Heart right ventricle (tissue), 16 donors: ENCODE data around the gene ZCCHC7. TPM values are rescaled to one million over a fixed set of nuclear protein-coding genes. Genes with fewer than 3 reads are reported as not detected.

Source experiments
- ATAC-seq, 8 donors: fragments of 200-7000 bp; cut with Tn5 transposase; one replicate each; pipeline ENCODE4 v1.9.1; 2020; ENCODE audit warnings: mild to moderate bottlenecking in 8 of 8, moderate library complexity in 8 of 8, moderate number of reproducible peaks in 1 of 8
- DNase-seq, 2 donors: peaks; one replicate each; pipeline ENCODE4 v3.0.0-alpha.2; 2020
- H3K27ac ChIP-seq, 10 donors: fragments of 200-600 bp; sonication (generic) in 2 of 10; one replicate each; pipeline versions ENCODE4 v1.5.0 to v1.8.0; 2020 to 2022; ENCODE audit warnings: mild to moderate bottlenecking in 3 of 10
- H3K27me3 ChIP-seq, 7 donors: fragments of 200-600 bp; one replicate each; pipeline ENCODE4 v1.8.0; 2021 to 2022; ENCODE audit warnings: mild to moderate bottlenecking in 2 of 7
- H3K36me3 ChIP-seq, 9 donors: fragments of 200-600 bp; sonication (generic) in 1 of 9; one replicate each; pipeline versions ENCODE4 v1.5.0 to v1.8.0; 2020 to 2022; ENCODE audit warnings: mild to moderate bottlenecking in 2 of 9
- H3K4me1 ChIP-seq, 9 donors: fragments of 200-600 bp; sonication (generic) in 1 of 9; one replicate each; pipeline versions ENCODE4 v1.5.0 to v1.8.0; 2020 to 2022; ENCODE audit warnings: mild to moderate bottlenecking in 4 of 9
- H3K4me3 ChIP-seq, 10 donors: fragments of 200-600 bp; sonication (generic) in 2 of 10; one replicate each; pipeline versions ENCODE4 v1.5.0 to v1.8.0; 2020 to 2022; ENCODE audit warnings: mild to moderate bottlenecking in 7 of 10, moderate library complexity in 2 of 10
- H3K9me3 ChIP-seq, 11 donors: fragments of 200-600 bp in 10 of 11; sonication (generic) in 2 of 11; one replicate each; pipeline versions ENCODE4 v1.5.0 to v1.8.0; 2013 to 2022; ENCODE audit warnings: mild to moderate bottlenecking in 2 of 11, control low read depth in 1 of 11, moderate library complexity in 1 of 11
- WGBS, 2 donors: extraction: QIAGEN DNeasy Blood & Tissue Kit; methylation state at CpG; one replicate each; pipeline ENCODE4 v1.1.7; 2013; ENCODE audit warnings: inconsistent platforms in 1 of 2; 5-methylcytosine and 5-hydroxymethylcytosine counted together
- intact Hi-C, 10 donors: fragments of 100-400 bp; cut with DNase I; formaldehyde crosslinking; loops; one replicate each; pipeline versions ENCODE4 v1.11.1 to v1.14.2; 2022
- polyA plus RNA-seq, 2 donors: library from polyadenylated mRNA; stranded (reverse); fragments of 200-250 nt; gene quantifications; one replicate each; pipeline ENCODE4 v1.2.3, GENCODE V29; 2013
- total RNA-seq, 10 donors: library from RNA; stranded (reverse); fragmentation: NEBNext Ultra II Directional in 3 of 10; extraction: Animal tissue kit (Norgen Biotek cat#: 25700) in 3 of 10; gene quantifications; one replicate each; pipeline versions ENCODE4 v1.2.1 to v1.2.4, GENCODE V29; 2021 to 2023
- TF ChIP-seq, protein P1 (sequence below), 9 donors: fragments of 200-600 bp; sonication (generic) in 2 of 9; IDR thresholded peaks; one replicate each; pipeline versions ENCODE4 v1.5.0 to v1.8.0; 2021 to 2022; ENCODE audit warnings: antibody characterized with exemption in 9 of 9, mild to moderate bottlenecking in 5 of 9, moderate library complexity in 1 of 9
- donor health status: Arrhythmogenic right ventricular cardiomyopathy.
- donor health status: ischemic (EF 13 %, LVEDD 7.1; RV severe dilation, severe dysfunction).
- donor health status: healthy with polysubstance abuse.
- donor health status: DM: no; HTN: yes; CAD: no.
- donor health status: DM: no; HTN: no; CAD: no.
- donor health status: ischemic (EF 25% LVEDD 6.9; RV normal size, moderate dysfunction).
- donor health status: ischemic (EF 25% LVEDD 5.7; RV mildly dilated, moderate dysfunction).
- donor health status: healthy.
- donor health status: DM: yes; HTN: yes; CAD: no.
- donor health status: Ischemic cardiomyopathy.
- donor health status: ischemic (EF 35%, LVEDD 5.7; RV mildly dilated, moderate dysfunction).
- donor health status: nonischemic (EF 11% LVEDD 7.7; RV severe dilation, severe dysfunction).
- donor health status: DM: yes; HTN: yes; CAD: no.
- donor health status: PGD.
- donor health status: ischemic (EF 29% LVEDD 5.4; RV normal size, mild dysfunction).
- donor health status: nonischemic (EF 23%, LVEDD 6.1; RV moderate dilation, normal function).

ZCCHC7 gene
- total and polyA plus RNA-seq, 12 donors, result 4.3 to 11.9 (median 8.9) TPM

DNA sequence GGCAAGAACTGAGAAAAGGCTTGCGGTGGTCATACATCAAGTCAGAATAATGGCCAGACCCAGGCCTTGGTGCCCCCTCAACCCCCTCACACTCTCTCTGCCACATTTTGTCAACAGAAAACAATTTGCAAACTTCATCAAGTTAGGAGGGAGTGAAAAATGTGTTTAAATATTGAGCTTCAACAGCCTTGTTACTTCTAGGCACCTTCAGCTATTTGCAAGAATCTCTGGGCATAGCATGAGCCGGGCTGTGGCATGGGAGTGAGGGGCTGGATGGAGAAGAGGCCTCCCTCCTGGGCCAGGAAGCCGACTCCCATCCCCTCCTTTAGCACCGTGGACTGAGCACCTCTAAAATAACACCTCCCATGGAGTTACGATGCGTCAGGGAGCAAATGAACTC, 249.9 kb downstream of the ZCCHC7 start:
- ATAC-seq (no peak), DNase-seq (no peak)
- Histone ChIP-seq H3K27ac (no peak overlapping the region), H3K4me3 (no peak overlapping the region), H3K36me3 (no peaks in the 10 kb centered on the region), H3K4me1 (no peaks in the 10 kb centered on the region), H3K9me3 (no peaks in the 10 kb centered on the region), H3K27me3 (no peaks in the 10 kb centered on the region)
- WGBS, 2 donors, result 84 to 90% methylated on average over 6 of the region's 6 CpGs
- TF ChIP-seq, protein P1, sequence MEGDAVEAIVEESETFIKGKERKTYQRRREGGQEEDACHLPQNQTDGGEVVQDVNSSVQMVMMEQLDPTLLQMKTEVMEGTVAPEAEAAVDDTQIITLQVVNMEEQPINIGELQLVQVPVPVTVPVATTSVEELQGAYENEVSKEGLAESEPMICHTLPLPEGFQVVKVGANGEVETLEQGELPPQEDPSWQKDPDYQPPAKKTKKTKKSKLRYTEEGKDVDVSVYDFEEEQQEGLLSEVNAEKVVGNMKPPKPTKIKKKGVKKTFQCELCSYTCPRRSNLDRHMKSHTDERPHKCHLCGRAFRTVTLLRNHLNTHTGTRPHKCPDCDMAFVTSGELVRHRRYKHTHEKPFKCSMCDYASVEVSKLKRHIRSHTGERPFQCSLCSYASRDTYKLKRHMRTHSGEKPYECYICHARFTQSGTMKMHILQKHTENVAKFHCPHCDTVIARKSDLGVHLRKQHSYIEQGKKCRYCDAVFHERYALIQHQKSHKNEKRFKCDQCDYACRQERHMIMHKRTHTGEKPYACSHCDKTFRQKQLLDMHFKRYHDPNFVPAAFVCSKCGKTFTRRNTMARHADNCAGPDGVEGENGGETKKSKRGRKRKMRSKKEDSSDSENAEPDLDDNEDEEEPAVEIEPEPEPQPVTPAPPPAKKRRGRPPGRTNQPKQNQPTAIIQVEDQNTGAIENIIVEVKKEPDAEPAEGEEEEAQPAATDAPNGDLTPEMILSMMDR (IDR thresholded peaks at IDR 0.05), result no peak
- intact Hi-C loops, result no loop called here

DNA sequence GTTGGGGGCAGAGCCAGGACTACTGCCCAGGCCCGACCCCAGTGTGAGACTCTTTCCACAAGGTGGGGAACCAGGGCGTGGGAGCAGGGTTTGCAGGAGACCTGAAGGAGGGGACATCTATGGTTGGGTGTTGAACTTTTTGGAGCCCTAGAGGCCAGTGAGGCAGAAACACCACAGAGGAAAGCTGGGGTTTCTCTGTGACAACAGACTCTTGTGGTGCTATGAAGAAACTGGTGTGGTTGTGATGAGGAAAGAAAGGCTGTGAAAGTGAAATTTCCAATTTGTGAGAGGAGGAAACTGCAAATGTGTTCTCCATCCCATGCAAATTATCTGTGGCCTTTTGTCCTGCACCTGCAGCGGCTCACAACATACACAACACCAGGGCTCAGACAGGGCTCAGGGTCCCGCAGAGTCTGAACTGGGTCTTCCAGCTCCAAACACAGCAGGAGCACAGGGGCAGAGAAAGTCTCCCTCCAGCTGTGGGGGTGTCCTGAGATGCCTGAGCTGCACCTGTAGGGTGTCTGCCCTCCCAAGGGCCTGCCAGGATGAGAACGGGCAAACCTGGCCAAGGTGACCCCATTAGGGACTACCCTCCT, 250.7 kb downstream of the ZCCHC7 start:
- Histone ChIP-seq H3K27ac (no peak overlapping the region), H3K36me3 (no peaks in the 10 kb centered on the region), H3K27me3 (peaks cover 0 to 2% (median 0%) of the 10 kb centered on the region in 7 donors), H3K4me3 (no peak overlapping the region), H3K4me1 (no peaks in the 10 kb centered on the region), H3K9me3 (no peaks in the 10 kb centered on the region)
- intact Hi-C loops, result no loop called here
- 83 to 89% methylated on average over 5 of the region's 5 CpGs for WGBS, 2 donors
- TF ChIP-seq, protein P1 (IDR thresholded peaks at IDR 0.05), result no peak
- ATAC-seq (peak in 2 of 8 donors; percentile 14 to 22), DNase-seq (no peak)

GRCh38 chr9:37371565-37372464, 251.4 kb downstream of the ZCCHC7 start:
- peaks cover 0 to 6% (median 0%) of the 10 kb centered on the region in 7 donors for H3K27me3 ChIP-seq

GRCh38 chr9:37372839-37373238, 252.5 kb downstream of the ZCCHC7 start:
- H3K36me3 ChIP-seq, result no peaks in the 10 kb centered on the region

More at GRCh38 chr9:37371565-37372464, 251.4 kb downstream of the ZCCHC7 start:
- H3K36me3 ChIP-seq, result no peaks in the 10 kb centered on the region
- no peak overlapping the region for H3K4me3 ChIP-seq
- intact Hi-C loops, result no loop called here
- TF ChIP-seq, protein P1 (IDR thresholded peaks at IDR 0.05), result no peak
- ATAC-seq (peak in 1 of 8 donors; percentile 48), DNase-seq (no peak)
- WGBS, 2 donors, result 49 to 50% methylated on average over 20 of the region's 20 CpGs
- H3K27ac ChIP-seq, result no peak overlapping the region
- H3K4me1 ChIP-seq, result no peaks in the 10 kb centered on the region
- H3K9me3 ChIP-seq, result no peaks in the 10 kb centered on the region

More at GRCh38 chr9:37372839-37373238, 252.5 kb downstream of the ZCCHC7 start:
- Histone ChIP-seq H3K4me1 (no peaks in the 10 kb centered on the region), H3K27ac (no peak overlapping the region), H3K27me3 (peaks cover 0 to 6% (median 0%) of the 10 kb centered on the region in 7 donors), H3K9me3 (no peaks in the 10 kb centered on the region), H3K4me3 (no peak overlapping the region)
- ATAC-seq (no peak), DNase-seq (no peak)
- WGBS, 2 donors, result 91 to 92% methylated on average over 3 of the region's 3 CpGs
- intact Hi-C loops, result no loop called here
- TF ChIP-seq, protein P1 (IDR thresholded peaks at IDR 0.05), result no peak
